ENCODE measurements around the gene PTPN22. TPM values are rescaled to one million over a fixed set of nuclear protein-coding genes. Genes with fewer than 3 reads are reported as not detected.

The PTPN22 gene
- 1 to 10 TPM in 1 of 2 donors, under 1 TPM in 1; 0.33 to 3.1 TPM for total RNA-seq
- under 1 TPM; 0.22 to 0.29 TPM for polyA plus RNA-seq (ENCODE audit: insufficient read length in 2 of 2)
- long read RNA-seq, donor 1: 0 reads
- long read RNA-seq, donor 2: 0 reads
- long read RNA-seq, donor 3: 0 reads
- long read RNA-seq, donor 4: 0 reads

- DNase-seq (ENCODE audit: low read depth in 4 of 6, low spot score in 6 of 6): no peak
- no peaks in the 10 kb centered on the region for H3K27me3 ChIP-seq (ENCODE audit: control insufficient read depth, insufficient read depth, low read length)
- 67% methylated on average over 2 of the region's 4 CpGs for WGBS (ENCODE audit: insufficient coverage)
- H3K36me3 ChIP-seq (ENCODE audit: control insufficient read depth, insufficient read depth, low read length): no peaks in the 10 kb centered on the region
- no peaks in the 10 kb centered on the region for H3K9me3 ChIP-seq (ENCODE audit: control insufficient read depth, insufficient read depth, low read length)
- H3K27ac ChIP-seq (ENCODE audit: low read depth, low read length): no peak within 1 kb of the TSS
- no peaks in the 10 kb centered on the region for H3K4me1 ChIP-seq (ENCODE audit: control insufficient read depth, insufficient read depth, low read length)
- H3K4me3 ChIP-seq (ENCODE audit: low read depth, low read length): no peak within 1 kb of the TSS
These were observed at the start of gene PTPN22 for GRCh38 chr1:113871597-113872113. Gene PTPN22 (minus strand): TSS chr1:113871712.

- no peak for DNase-seq (ENCODE audit: low read depth in 4 of 6, low spot score in 6 of 6)
- Histone ChIP-seq H3K27ac (ENCODE audit: low read depth, low read length) (no peak overlapping the region), H3K4me1 (ENCODE audit: control insufficient read depth, insufficient read depth, low read length) (no peaks in the 10 kb centered on the region), H3K4me3 (ENCODE audit: low read depth, low read length) (no peak overlapping the region), H3K27me3 (ENCODE audit: control insufficient read depth, insufficient read depth, low read length) (no peaks in the 10 kb centered on the region), H3K9me3 (ENCODE audit: control insufficient read depth, insufficient read depth, low read length) (no peaks in the 10 kb centered on the region), H3K36me3 (ENCODE audit: control insufficient read depth, insufficient read depth, low read length) (no peaks in the 10 kb centered on the region)
These were observed 46.7 kb upstream of the PTPN22 start for GRCh38 chr1:113918243-113918642.

- Histone ChIP-seq H3K9me3 (ENCODE audit: control insufficient read depth, insufficient read depth, low read length) (no peaks in the 10 kb centered on the region), H3K36me3 (ENCODE audit: control insufficient read depth, insufficient read depth, low read length) (no peaks in the 10 kb centered on the region), H3K4me3 (ENCODE audit: low read depth, low read length) (no peak overlapping the region), H3K4me1 (ENCODE audit: control insufficient read depth, insufficient read depth, low read length) (no peaks in the 10 kb centered on the region), H3K27ac (ENCODE audit: low read depth, low read length) (no peak overlapping the region), H3K27me3 (ENCODE audit: control insufficient read depth, insufficient read depth, low read length) (no peaks in the 10 kb centered on the region)
- DNase-seq (ENCODE audit: low read depth in 4 of 6, low spot score in 6 of 6): no peak
- 92% methylated on average over 2 of the region's 2 CpGs for WGBS (ENCODE audit: insufficient coverage)
These were observed 46.0 kb upstream of the PTPN22 start for GRCh38 chr1:113917400-113918082.

GRCh38 chr1:113916974-113917373 lies 45.5 kb upstream of the PTPN22 start:
- DNase-seq (ENCODE audit: low read depth in 4 of 6, low spot score in 6 of 6): no peak
- no peaks in the 10 kb centered on the region for H3K9me3 ChIP-seq (ENCODE audit: control insufficient read depth, insufficient read depth, low read length)
- no peaks in the 10 kb centered on the region for H3K27me3 ChIP-seq (ENCODE audit: control insufficient read depth, insufficient read depth, low read length)
- no peak overlapping the region for H3K27ac ChIP-seq (ENCODE audit: low read depth, low read length)
- H3K4me3 ChIP-seq (ENCODE audit: low read depth, low read length): no peak overlapping the region
- no peaks in the 10 kb centered on the region for H3K4me1 ChIP-seq (ENCODE audit: control insufficient read depth, insufficient read depth, low read length)
- WGBS (ENCODE audit: insufficient coverage): 90% methylated on average over 4 of the region's 5 CpGs
- no peaks in the 10 kb centered on the region for H3K36me3 ChIP-seq (ENCODE audit: control insufficient read depth, insufficient read depth, low read length)

GRCh38 chr1:113913887-113914664 lies 42.6 kb upstream of the PTPN22 start:
- H3K36me3 ChIP-seq (ENCODE audit: control insufficient read depth, insufficient read depth, low read length): peaks cover 15% of the 10 kb centered on the region
- H3K4me1 ChIP-seq (ENCODE audit: control insufficient read depth, insufficient read depth, low read length): no peaks in the 10 kb centered on the region
- 86% methylated on average over 1 of the region's 5 CpGs for whole genome bisulfite sequencing (ENCODE audit: insufficient coverage)
- no peak overlapping the region for H3K4me3 ChIP-seq (ENCODE audit: low read depth, low read length)
- DNase-seq (ENCODE audit: low read depth in 4 of 6, low spot score in 6 of 6): no peak
- no peaks in the 10 kb centered on the region for H3K9me3 ChIP-seq (ENCODE audit: control insufficient read depth, insufficient read depth, low read length)
- no peak overlapping the region for H3K27ac ChIP-seq (ENCODE audit: low read depth, low read length)
- H3K27me3 ChIP-seq (ENCODE audit: control insufficient read depth, insufficient read depth, low read length): no peaks in the 10 kb centered on the region

- H3K4me3 ChIP-seq (ENCODE audit: low read depth, low read length): no peak overlapping the region
- H3K4me1 ChIP-seq (ENCODE audit: control insufficient read depth, insufficient read depth, low read length): no peaks in the 10 kb centered on the region
- DNase-seq (ENCODE audit: low read depth in 4 of 6, low spot score in 6 of 6): no peak
- peaks cover 19% of the 10 kb centered on the region for H3K36me3 ChIP-seq (ENCODE audit: control insufficient read depth, insufficient read depth, low read length)
- WGBS (ENCODE audit: insufficient coverage): 81% methylated on average over 3 of the region's 3 CpGs
- no peak overlapping the region for H3K27ac ChIP-seq (ENCODE audit: low read depth, low read length)
- no peaks in the 10 kb centered on the region for H3K9me3 ChIP-seq (ENCODE audit: control insufficient read depth, insufficient read depth, low read length)
- no peaks in the 10 kb centered on the region for H3K27me3 ChIP-seq (ENCODE audit: control insufficient read depth, insufficient read depth, low read length)
These were observed 41.8 kb upstream of the PTPN22 start for GRCh38 chr1:113913312-113913668.

- DNase-seq (ENCODE audit: low read depth in 4 of 6, low spot score in 6 of 6): peak in 2 of 6 donors; percentile 2 to 64
- Histone ChIP-seq H3K27me3 (ENCODE audit: control insufficient read depth, insufficient read depth, low read length) (no peaks in the 10 kb centered on the region), H3K9me3 (ENCODE audit: control insufficient read depth, insufficient read depth, low read length) (no peaks in the 10 kb centered on the region), H3K27ac (ENCODE audit: low read depth, low read length) (no peak overlapping the region), H3K36me3 (ENCODE audit: control insufficient read depth, insufficient read depth, low read length) (peaks cover 24% of the 10 kb centered on the region), H3K4me1 (ENCODE audit: control insufficient read depth, insufficient read depth, low read length) (no peaks in the 10 kb centered on the region), H3K4me3 (ENCODE audit: low read depth, low read length) (no peak overlapping the region)
- 62% methylated on average over 3 of the region's 6 CpGs for WGBS (ENCODE audit: insufficient coverage)
These were observed 41.2 kb upstream of the PTPN22 start for GRCh38 chr1:113912594-113913311.

- Histone ChIP-seq H3K4me1 (ENCODE audit: control insufficient read depth, insufficient read depth, low read length) (peaks cover 14% of the 10 kb centered on the region), H3K27me3 (ENCODE audit: control insufficient read depth, insufficient read depth, low read length) (no peaks in the 10 kb centered on the region), H3K9me3 (ENCODE audit: control insufficient read depth, insufficient read depth, low read length) (no peaks in the 10 kb centered on the region), H3K4me3 (ENCODE audit: low read depth, low read length) (peak overlapping the region; percentile 86), H3K27ac (ENCODE audit: low read depth, low read length) (peak overlapping the region; percentile 97), H3K36me3 (ENCODE audit: control insufficient read depth, insufficient read depth, low read length) (peaks cover 14% of the 10 kb centered on the region)
- 0% methylated on average over 15 of the region's 17 CpGs for WGBS (ENCODE audit: insufficient coverage)
- DNase-seq (ENCODE audit: low read depth in 4 of 6, low spot score in 6 of 6): no peak
These were observed 33.9 kb upstream of the PTPN22 start for GRCh38 chr1:113905435-113905861.

- H3K36me3 ChIP-seq (ENCODE audit: control insufficient read depth, insufficient read depth, low read length): peaks cover 15% of the 10 kb centered on the region
- H3K4me1 ChIP-seq (ENCODE audit: control insufficient read depth, insufficient read depth, low read length): peaks cover 14% of the 10 kb centered on the region
- WGBS (ENCODE audit: insufficient coverage): under 1% methylated on average over 63 of the region's 67 CpGs
- peak within 1 kb of the TSS; percentile 86 for H3K4me3 ChIP-seq (ENCODE audit: low read depth, low read length)
- H3K9me3 ChIP-seq (ENCODE audit: control insufficient read depth, insufficient read depth, low read length): no peaks in the 10 kb centered on the region
- H3K27me3 ChIP-seq (ENCODE audit: control insufficient read depth, insufficient read depth, low read length): no peaks in the 10 kb centered on the region
- peak within 1 kb of the TSS; percentile 97 for H3K27ac ChIP-seq (ENCODE audit: low read depth, low read length)
- peak; percentile 94 to 100 (median 98) for DNase-seq (ENCODE audit: low read depth in 4 of 6, low spot score in 6 of 6)
These were observed 33.3 kb upstream of the PTPN22 start, which contains the start of the genes AP4B1 and DCLRE1B for GRCh38 chr1:113904674-113905434. Gene AP4B1 (minus strand): TSS chr1:113904799. CDS start chr1:113904717, 82 bp downstream. Gene DCLRE1B (plus strand): TSS chr1:113905326. CDS start chr1:113905587, 261 bp downstream.
